Endothelial cell of umbilical vein (primary cell): Measurements from ENCODE around the gene EIF3J.

ENCODE experiments used
- CTCF ChIP-seq, 2 donors: IDR thresholded peaks; 1 replicate in 1 of 2; 2 replicates in 1 of 2; pipeline ENCODE4 v1.5.1; 2011; ENCODE audit warnings: low read length in 2 of 2, mild to moderate bottlenecking in 2 of 2, moderate library complexity in 2 of 2, control low read depth in 1 of 2, inconsistent platforms in 1 of 2, low read depth in 1 of 2; ENCODE audit not compliant: insufficient read depth in 1 of 2; ENCODE audit errors: extremely low read depth in 1 of 2
- EZH2 ChIP-seq: IDR thresholded peaks from 2 replicates; pipeline ENCODE4 v1.6.1; 2012; ENCODE audit warnings: borderline replicate concordance, low read depth, mild to moderate bottlenecking, moderate library complexity, low read length, inconsistent platforms; ENCODE audit not compliant: severe bottlenecking
- JUN ChIP-seq: IDR thresholded peaks from 2 replicates; pipeline ENCODE4 v1.6.1; 2011; ENCODE audit warnings: borderline replicate concordance, low read depth; ENCODE audit not compliant: insufficient read length, insufficient read depth
- MAX ChIP-seq: IDR thresholded peaks from 2 replicates; pipeline ENCODE4 v1.6.1; 2011; ENCODE audit not compliant: insufficient read depth, insufficient read length
- POLR2A ChIP-seq: IDR thresholded peaks from 2 replicates; pipeline ENCODE4 v1.6.1; 2012; ENCODE audit warnings: low read depth, mild to moderate bottlenecking, control low read depth, low read length
- POLR2AphosphoS5 ChIP-seq: IDR thresholded peaks from 2 replicates; pipeline ENCODE4 v1.6.1; 2012; ENCODE audit warnings: low read depth, mild to moderate bottlenecking, control low read depth, low read length, moderate library complexity; ENCODE audit not compliant: insufficient read depth

GRCh38 chr15:44541282-44541958 is 4.5 kb downstream of the EIF3J start:
- TF ChIP-seq CTCF (IDR thresholded peaks at IDR 0.05; ENCODE audit: extremely low read depth in 1 of 2, insufficient read depth in 1 of 2, low read depth in 1 of 2, low read length in 2 of 2) (no peak), POLR2A (no peak), POLR2AphosphoS5 (no peak), EZH2 (no peak), JUN (no peak), MAX (no peak)
